ENCODE measurements around the gene HTD2.
A peak's percentile ranks its signal among the peaks of the same experiment; 100 is the strongest.

DNA sequence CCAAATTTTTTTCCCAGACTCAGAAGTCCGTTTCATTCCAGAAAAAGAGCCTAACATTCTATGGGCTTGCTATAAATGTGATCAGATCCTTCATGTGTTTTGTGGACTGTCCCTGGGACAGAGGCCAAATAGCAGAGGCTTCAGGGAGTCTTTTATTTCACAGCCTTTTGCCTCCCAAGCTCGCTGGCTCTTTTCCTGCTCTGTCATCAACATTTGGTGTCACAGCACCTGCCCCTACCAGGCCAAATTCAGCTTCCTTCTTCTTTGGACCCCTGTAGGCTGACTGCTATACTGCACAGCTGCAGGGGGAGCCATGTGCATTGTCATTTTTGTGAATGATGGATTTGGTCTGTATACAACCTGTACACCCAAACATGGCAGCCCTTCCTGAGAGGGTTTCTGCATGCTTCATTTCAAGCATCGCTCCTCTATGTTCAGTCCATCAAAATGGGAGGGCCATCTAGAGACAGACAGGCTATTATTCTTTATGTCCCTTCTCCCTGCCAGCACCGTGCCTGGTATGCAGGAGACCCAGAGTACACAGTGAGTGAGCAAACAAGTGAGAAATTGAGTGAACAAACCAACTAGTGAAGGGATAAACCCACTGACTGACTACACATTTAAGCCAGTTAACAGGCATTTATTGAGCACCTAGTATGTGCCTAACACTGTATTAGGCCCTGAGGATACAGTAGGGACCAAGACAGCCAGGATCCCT, 18.1 kb upstream of the HTD2 start:
- TF ChIP-seq HDAC1 (IDR thresholded peaks at IDR 0.05) (no peak), CREM (IDR thresholded peaks at IDR 0.05; ENCODE audit: low read depth) (no peak), ESRRA (IDR thresholded peaks at IDR 0.05; ENCODE audit: borderline replicate concordance, low read depth) (no peak), MAZ (CRISPR knock-in tag; conservative IDR thresholded peaks at IDR 0.05 in 1 of 2, IDR thresholded peaks at IDR 0.05 in 1 of 2) (no peak), RCOR1 (IDR thresholded peaks at IDR 0.05; ENCODE audit: borderline replicate concordance in 1 of 2, low read depth in 2 of 2, low read length in 2 of 2) (no peak), ZNF707 (CRISPR knock-in tag; conservative IDR thresholded peaks at IDR 0.05) (no peak), PCBP1 (IDR thresholded peaks at IDR 0.05; ENCODE audit: low read depth, low read length, poor library complexity, severe bottlenecking) (no peak), POLR2A (conservative IDR thresholded peaks at IDR 0.05) (no peak), RNF2 (IDR thresholded peaks at IDR 0.05) (no peak)
- TF ChIP-seq, protein P1, sequence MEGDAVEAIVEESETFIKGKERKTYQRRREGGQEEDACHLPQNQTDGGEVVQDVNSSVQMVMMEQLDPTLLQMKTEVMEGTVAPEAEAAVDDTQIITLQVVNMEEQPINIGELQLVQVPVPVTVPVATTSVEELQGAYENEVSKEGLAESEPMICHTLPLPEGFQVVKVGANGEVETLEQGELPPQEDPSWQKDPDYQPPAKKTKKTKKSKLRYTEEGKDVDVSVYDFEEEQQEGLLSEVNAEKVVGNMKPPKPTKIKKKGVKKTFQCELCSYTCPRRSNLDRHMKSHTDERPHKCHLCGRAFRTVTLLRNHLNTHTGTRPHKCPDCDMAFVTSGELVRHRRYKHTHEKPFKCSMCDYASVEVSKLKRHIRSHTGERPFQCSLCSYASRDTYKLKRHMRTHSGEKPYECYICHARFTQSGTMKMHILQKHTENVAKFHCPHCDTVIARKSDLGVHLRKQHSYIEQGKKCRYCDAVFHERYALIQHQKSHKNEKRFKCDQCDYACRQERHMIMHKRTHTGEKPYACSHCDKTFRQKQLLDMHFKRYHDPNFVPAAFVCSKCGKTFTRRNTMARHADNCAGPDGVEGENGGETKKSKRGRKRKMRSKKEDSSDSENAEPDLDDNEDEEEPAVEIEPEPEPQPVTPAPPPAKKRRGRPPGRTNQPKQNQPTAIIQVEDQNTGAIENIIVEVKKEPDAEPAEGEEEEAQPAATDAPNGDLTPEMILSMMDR (IDR thresholded peaks at IDR 0.05 in 2 of 3, conservative IDR thresholded peaks at IDR 0.05 in 1 of 3; ENCODE audit: insufficient read depth in 2 of 3, low read depth in 1 of 3, low read length in 3 of 3): peak in 2 of 3 experiments; percentile 34 to 39; a peak in 3 of 6 replicates
- TF ChIP-seq, protein P2, sequence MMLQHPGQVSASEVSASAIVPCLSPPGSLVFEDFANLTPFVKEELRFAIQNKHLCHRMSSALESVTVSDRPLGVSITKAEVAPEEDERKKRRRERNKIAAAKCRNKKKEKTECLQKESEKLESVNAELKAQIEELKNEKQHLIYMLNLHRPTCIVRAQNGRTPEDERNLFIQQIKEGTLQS (IDR thresholded peaks at IDR 0.05): no peak
- TF ChIP-seq, protein P2 (CRISPR knock-in tag; conservative IDR thresholded peaks at IDR 0.05): no peak

Measured in K562 (cell line).